Measurements from ENCODE around the gene PPP1R14C. TPM values are rescaled to one million over a fixed set of nuclear protein-coding genes. Genes with fewer than 3 reads are reported as not detected.

Gene PPP1R14C
- total RNA-seq, 1 donor from 2014 or later, result 0.46 TPM

GRCh38 chr6:150150458-150150820 is 7.6 kb downstream of the PPP1R14C start:
- Mint-ChIP-seq H3K4me3 (ENCODE audit: unreplicated experiment) (no peak overlapping the region), H3K36me3 (ENCODE audit: unreplicated experiment) (no peaks in the 10 kb centered on the region), H3K9me3 (ENCODE audit: unreplicated experiment) (no peaks in the 10 kb centered on the region), H3K4me1 (ENCODE audit: unreplicated experiment) (no peaks in the 10 kb centered on the region), H3K27me3 (ENCODE audit: unreplicated experiment) (peaks cover 67% of the 10 kb centered on the region), H3K27ac (ENCODE audit: unreplicated experiment) (no peak overlapping the region)
- DNase-seq (ENCODE audit: extremely low spot score, unreplicated experiment), result no peak
- TF ChIP-seq, protein P1, sequence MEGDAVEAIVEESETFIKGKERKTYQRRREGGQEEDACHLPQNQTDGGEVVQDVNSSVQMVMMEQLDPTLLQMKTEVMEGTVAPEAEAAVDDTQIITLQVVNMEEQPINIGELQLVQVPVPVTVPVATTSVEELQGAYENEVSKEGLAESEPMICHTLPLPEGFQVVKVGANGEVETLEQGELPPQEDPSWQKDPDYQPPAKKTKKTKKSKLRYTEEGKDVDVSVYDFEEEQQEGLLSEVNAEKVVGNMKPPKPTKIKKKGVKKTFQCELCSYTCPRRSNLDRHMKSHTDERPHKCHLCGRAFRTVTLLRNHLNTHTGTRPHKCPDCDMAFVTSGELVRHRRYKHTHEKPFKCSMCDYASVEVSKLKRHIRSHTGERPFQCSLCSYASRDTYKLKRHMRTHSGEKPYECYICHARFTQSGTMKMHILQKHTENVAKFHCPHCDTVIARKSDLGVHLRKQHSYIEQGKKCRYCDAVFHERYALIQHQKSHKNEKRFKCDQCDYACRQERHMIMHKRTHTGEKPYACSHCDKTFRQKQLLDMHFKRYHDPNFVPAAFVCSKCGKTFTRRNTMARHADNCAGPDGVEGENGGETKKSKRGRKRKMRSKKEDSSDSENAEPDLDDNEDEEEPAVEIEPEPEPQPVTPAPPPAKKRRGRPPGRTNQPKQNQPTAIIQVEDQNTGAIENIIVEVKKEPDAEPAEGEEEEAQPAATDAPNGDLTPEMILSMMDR (IDR thresholded peaks at IDR 0.05), result no peak

DNA sequence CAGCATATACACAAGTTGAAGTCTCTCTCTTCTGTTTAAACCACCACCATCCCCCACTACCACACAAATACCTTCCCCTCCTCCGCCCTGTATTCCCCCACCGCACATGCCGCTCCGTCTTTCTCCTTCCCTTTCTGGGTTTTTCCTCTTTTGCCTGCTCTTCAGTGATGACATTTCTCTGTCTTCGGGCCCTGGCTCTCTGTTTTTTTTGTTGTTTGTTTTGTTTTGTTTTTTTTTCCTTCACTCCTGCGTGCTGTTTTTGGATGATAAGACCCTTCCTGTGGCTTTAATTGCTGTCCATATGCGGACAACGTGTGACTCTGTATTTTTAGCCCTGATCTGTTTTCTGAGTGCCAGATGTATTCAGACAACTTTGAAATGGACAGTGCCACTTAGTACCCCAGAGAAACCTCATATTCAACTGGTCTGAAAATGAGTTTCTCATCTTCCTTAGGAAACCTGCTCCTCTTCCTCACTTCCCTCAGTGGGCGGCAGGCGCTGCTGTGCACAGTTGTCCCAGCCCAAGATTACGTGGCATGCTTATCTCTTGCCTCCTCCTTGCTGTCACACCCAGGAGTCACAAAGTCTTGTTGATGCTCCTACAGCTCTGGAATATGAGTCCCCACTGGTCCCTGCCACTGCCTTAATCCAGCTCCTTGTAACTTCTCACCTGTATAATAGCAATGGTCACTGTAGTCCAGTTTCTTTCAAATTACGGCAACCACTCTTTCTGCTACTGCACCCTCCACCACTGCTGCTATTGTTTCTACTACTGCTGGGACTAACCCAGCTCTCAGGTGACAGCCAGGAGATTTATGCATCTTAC is 8.2 kb downstream of the PPP1R14C start:
- TF ChIP-seq, protein P1 (IDR thresholded peaks at IDR 0.05), result no peak
- no peak overlapping the region for H3K4me3 Mint-ChIP-seq (ENCODE audit: unreplicated experiment)
- no peaks in the 10 kb centered on the region for H3K4me1 Mint-ChIP-seq (ENCODE audit: unreplicated experiment)
- H3K9me3 Mint-ChIP-seq (ENCODE audit: unreplicated experiment), result no peaks in the 10 kb centered on the region
- DNase-seq (ENCODE audit: extremely low spot score, unreplicated experiment), result no peak
- no peaks in the 10 kb centered on the region for H3K36me3 Mint-ChIP-seq (ENCODE audit: unreplicated experiment)
- H3K27me3 Mint-ChIP-seq (ENCODE audit: unreplicated experiment), result peaks cover 62% of the 10 kb centered on the region
- no peak overlapping the region for H3K27ac Mint-ChIP-seq (ENCODE audit: unreplicated experiment)

- Mint-ChIP-seq H3K27me3 (ENCODE audit: unreplicated experiment) (peaks cover 60% of the 10 kb centered on the region), H3K4me3 (ENCODE audit: unreplicated experiment) (no peak overlapping the region), H3K9me3 (ENCODE audit: unreplicated experiment) (no peaks in the 10 kb centered on the region), H3K4me1 (ENCODE audit: unreplicated experiment) (no peaks in the 10 kb centered on the region), H3K27ac (ENCODE audit: unreplicated experiment) (no peak overlapping the region), H3K36me3 (ENCODE audit: unreplicated experiment) (no peaks in the 10 kb centered on the region)
- TF ChIP-seq, protein P1 (IDR thresholded peaks at IDR 0.05), result no peak
- no peak for DNase-seq (ENCODE audit: extremely low spot score, unreplicated experiment)
Observed at GRCh38 chr6:150152891-150153876, 10.3 kb downstream of the PPP1R14C start.

- no peak overlapping the region for H3K4me3 Mint-ChIP-seq (ENCODE audit: unreplicated experiment)
Observed at GRCh38 chr6:150153905-150154492, 11.2 kb downstream of the PPP1R14C start.

More at GRCh38 chr6:150153905-150154492, 11.2 kb downstream of the PPP1R14C start:
- TF ChIP-seq, protein P1 (IDR thresholded peaks at IDR 0.05), result no peak
- H3K27ac Mint-ChIP-seq (ENCODE audit: unreplicated experiment), result no peak overlapping the region
- no peak for DNase-seq (ENCODE audit: extremely low spot score, unreplicated experiment)
- H3K27me3 Mint-ChIP-seq (ENCODE audit: unreplicated experiment), result peaks cover 55% of the 10 kb centered on the region
- H3K9me3 Mint-ChIP-seq (ENCODE audit: unreplicated experiment), result no peaks in the 10 kb centered on the region
- H3K36me3 Mint-ChIP-seq (ENCODE audit: unreplicated experiment), result no peaks in the 10 kb centered on the region
- H3K4me1 Mint-ChIP-seq (ENCODE audit: unreplicated experiment), result no peaks in the 10 kb centered on the region
